Keratinocyte (primary cell): ENCODE data around the gene DKK3. TPM values are rescaled to one million over a fixed set of nuclear protein-coding genes. Genes with fewer than 3 reads are reported as not detected.

Source experiments
- DNase-seq: peaks from one replicate; pipeline ENCODE4 v3.0.0-alpha.2; 2011; ENCODE audit warnings: low read depth, missing footprints, low spot score
- FAIRE-seq: peaks from 2 replicates; lab custom pipeline; 2011; peaks lifted over from hg19 to GRCh38; lab: Jason Lieb, UNC
- H2AFZ ChIP-seq: 2 replicates; pipeline ENCODE4 v1.6.0; 2012; ENCODE audit warnings: low read length, control low read depth, inconsistent platforms; ENCODE audit not compliant: control insufficient read depth
- H3K27ac ChIP-seq: 2 replicates; pipeline ENCODE4 v1.5.1; 2011; ENCODE audit warnings: low read length; ENCODE audit not compliant: control insufficient read depth, insufficient read depth
- H3K27me3 ChIP-seq: 3 replicates; pipeline ENCODE4 v1.6.0; 2011; ENCODE audit warnings: low read length; ENCODE audit not compliant: control insufficient read depth, insufficient read depth; ENCODE audit errors: extremely low read depth
- H3K36me3 ChIP-seq, 2 experiments: 2 replicates in 1 of 2; 3 replicates in 1 of 2; pipeline ENCODE4 v1.5.1; 2011; ENCODE audit warnings: low read length in 2 of 2, mild to moderate bottlenecking in 1 of 2; ENCODE audit not compliant: control insufficient read depth in 2 of 2, insufficient read depth in 2 of 2; ENCODE audit errors: extremely low read depth in 1 of 2
- H3K4me1 ChIP-seq: 3 replicates; pipeline ENCODE4 v1.5.1; 2011; ENCODE audit warnings: low read length; ENCODE audit not compliant: control insufficient read depth, insufficient read depth; ENCODE audit errors: extremely low read depth
- H3K4me2 ChIP-seq: 3 replicates; pipeline ENCODE4 v1.6.0; 2011; ENCODE audit warnings: low read depth, low read length; ENCODE audit not compliant: control insufficient read depth, insufficient read depth; ENCODE audit errors: extremely low read depth
- H3K4me3 ChIP-seq, 3 experiments: fragments of 200-600 bp in 1 of 3; sonication (generic) in 1 of 3; 2 replicates in 2 of 3; 3 replicates in 1 of 3; pipeline ENCODE4 v1.5.1; 2011 to 2016; ENCODE audit warnings: low read length in 3 of 3, mild to moderate bottlenecking in 3 of 3, control low read depth in 2 of 3, inconsistent platforms in 1 of 3, low read depth in 1 of 3, mixed read lengths in 1 of 3, mixed run types in 1 of 3, moderate library complexity in 1 of 3; ENCODE audit not compliant: control insufficient read depth in 2 of 3, insufficient read depth in 2 of 3; ENCODE audit errors: extremely low read depth in 1 of 3
- H3K79me2 ChIP-seq: 2 replicates; pipeline ENCODE4 v1.6.0; 2012; ENCODE audit warnings: low read length; ENCODE audit not compliant: control insufficient read depth, insufficient read depth
- H3K9ac ChIP-seq: 3 replicates; pipeline ENCODE4 v1.6.0; 2011; ENCODE audit warnings: low read length; ENCODE audit not compliant: control insufficient read depth, insufficient read depth; ENCODE audit errors: extremely low read depth
- H3K9me1 ChIP-seq: 3 replicates; pipeline ENCODE4 v1.6.0; 2011; ENCODE audit warnings: low read length; ENCODE audit not compliant: control insufficient read depth, insufficient read depth; ENCODE audit errors: extremely low read depth
- H3K9me3 ChIP-seq: 2 replicates; pipeline ENCODE4 v1.5.1; 2012; ENCODE audit warnings: low read depth, low read length; ENCODE audit not compliant: control insufficient read depth
- H4K20me1 ChIP-seq: 3 replicates; pipeline ENCODE4 v1.6.0; 2011; ENCODE audit warnings: low read length; ENCODE audit not compliant: control insufficient read depth, insufficient read depth; ENCODE audit errors: extremely low read depth
- EZH2 ChIP-seq: IDR thresholded peaks from one replicate; pipeline ENCODE4 v1.6.1; 2012; ENCODE audit warnings: inconsistent platforms, mild to moderate bottlenecking, low read length, moderate library complexity
- dilution Hi-C: fragments of 300-500 bp; cut with MboI; formaldehyde crosslinking; loops from one replicate; pipeline ENCODE4 v1.7.0; 2020; ENCODE audit warnings: low sequenced_read_pairs; ENCODE audit not compliant: extremely low pct_ligation_motif_present
- polyA plus RNA-seq, 5 experiments: library from polyadenylated mRNA; depleted of rRNA in 3 of 5; stranded (reverse) in 3 of 5; stranded (forward) in 1 of 5; unstranded in 1 of 5; fragments of >200 nt; gene quantifications; 1 replicate in 1 of 5; 2 replicates in 3 of 5; 3 replicates in 1 of 5; pipeline versions ENCODE4 v1.2.1 to v1.2.3, GENCODE V29; 2011 to 2012; ENCODE audit warnings: missing spikeins in 2 of 5, low read depth in 1 of 5, low replicate concordance in 1 of 5
- TF ChIP-seq, protein P1 (sequence below), 3 experiments: IDR thresholded peaks in 1 of 3; conservative IDR thresholded peaks in 1 of 3; optimal IDR thresholded peaks in 1 of 3; 2 replicates in 2 of 3; 3 replicates in 1 of 3; pipeline versions ENCODE3 to v1.5.1; 2011; ENCODE audit warnings: low read length in 3 of 3, mild to moderate bottlenecking in 3 of 3, moderate library complexity in 2 of 3, control low read depth in 1 of 3, inconsistent platforms in 1 of 3; ENCODE audit not compliant: insufficient read depth in 2 of 3; ENCODE audit errors: extremely low read depth in 1 of 3

DKK3 gene
- polyA plus RNA-seq, 1 donor (not counting 4 experiments of a cell fraction or from before 2014, with no cell fraction given) = 712 TPM

DNA sequence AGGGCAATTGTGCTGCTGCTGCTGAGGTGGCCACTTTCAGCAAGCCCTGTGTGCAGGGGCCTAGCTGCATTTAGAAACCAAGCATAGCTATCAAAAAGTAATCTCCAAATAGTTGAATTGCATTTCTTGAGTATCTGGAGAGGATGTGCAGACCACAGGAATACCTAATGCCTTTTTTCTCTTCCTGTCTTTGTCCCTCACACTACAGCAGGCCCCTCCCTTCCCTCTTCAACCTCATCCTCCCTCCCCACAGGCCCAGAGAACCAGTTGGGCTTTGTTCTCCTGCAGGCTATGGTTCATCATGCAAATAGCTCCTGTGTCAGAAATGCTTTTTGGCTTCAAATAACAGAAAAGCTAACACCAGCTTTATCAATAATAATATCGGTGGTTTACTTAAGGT lies 47.7 kb downstream of the DKK3 start:
- no peak overlapping the region for H2AFZ ChIP-seq
- H3K9me1 ChIP-seq = no peaks in the 10 kb centered on the region
- H3K9ac ChIP-seq = no peak overlapping the region
- H3K79me2 ChIP-seq = no peaks in the 10 kb centered on the region
- no peaks in the 10 kb centered on the region for H4K20me1 ChIP-seq
- peaks cover 16% of the 10 kb centered on the region for H3K4me1 ChIP-seq
- TF ChIP-seq, protein P1, sequence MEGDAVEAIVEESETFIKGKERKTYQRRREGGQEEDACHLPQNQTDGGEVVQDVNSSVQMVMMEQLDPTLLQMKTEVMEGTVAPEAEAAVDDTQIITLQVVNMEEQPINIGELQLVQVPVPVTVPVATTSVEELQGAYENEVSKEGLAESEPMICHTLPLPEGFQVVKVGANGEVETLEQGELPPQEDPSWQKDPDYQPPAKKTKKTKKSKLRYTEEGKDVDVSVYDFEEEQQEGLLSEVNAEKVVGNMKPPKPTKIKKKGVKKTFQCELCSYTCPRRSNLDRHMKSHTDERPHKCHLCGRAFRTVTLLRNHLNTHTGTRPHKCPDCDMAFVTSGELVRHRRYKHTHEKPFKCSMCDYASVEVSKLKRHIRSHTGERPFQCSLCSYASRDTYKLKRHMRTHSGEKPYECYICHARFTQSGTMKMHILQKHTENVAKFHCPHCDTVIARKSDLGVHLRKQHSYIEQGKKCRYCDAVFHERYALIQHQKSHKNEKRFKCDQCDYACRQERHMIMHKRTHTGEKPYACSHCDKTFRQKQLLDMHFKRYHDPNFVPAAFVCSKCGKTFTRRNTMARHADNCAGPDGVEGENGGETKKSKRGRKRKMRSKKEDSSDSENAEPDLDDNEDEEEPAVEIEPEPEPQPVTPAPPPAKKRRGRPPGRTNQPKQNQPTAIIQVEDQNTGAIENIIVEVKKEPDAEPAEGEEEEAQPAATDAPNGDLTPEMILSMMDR (optimal IDR thresholded peaks at IDR 0.05 in 1 of 3, IDR thresholded peaks at IDR 0.05 in 1 of 3, conservative IDR thresholded peaks at IDR 0.05 in 1 of 3; ENCODE audit: extremely low read depth in 1 of 3, insufficient read depth in 2 of 3, low read length in 3 of 3) = no peak
- no peak for TF ChIP-seq EZH2
- FAIRE-seq = peak; percentile 44
- H3K9me3 ChIP-seq = no peaks in the 10 kb centered on the region
- dilution Hi-C loops = no loop called here
- H3K27me3 ChIP-seq = no peaks in the 10 kb centered on the region
- H3K27ac ChIP-seq = no peak overlapping the region
- no peak overlapping the region for H3K4me3 ChIP-seq
- DNase-seq = no peak
- H3K36me3 ChIP-seq = peaks cover 20 to 28% of the 10 kb centered on the region in 2 experiments
- H3K4me2 ChIP-seq = no peak overlapping the region

DNA sequence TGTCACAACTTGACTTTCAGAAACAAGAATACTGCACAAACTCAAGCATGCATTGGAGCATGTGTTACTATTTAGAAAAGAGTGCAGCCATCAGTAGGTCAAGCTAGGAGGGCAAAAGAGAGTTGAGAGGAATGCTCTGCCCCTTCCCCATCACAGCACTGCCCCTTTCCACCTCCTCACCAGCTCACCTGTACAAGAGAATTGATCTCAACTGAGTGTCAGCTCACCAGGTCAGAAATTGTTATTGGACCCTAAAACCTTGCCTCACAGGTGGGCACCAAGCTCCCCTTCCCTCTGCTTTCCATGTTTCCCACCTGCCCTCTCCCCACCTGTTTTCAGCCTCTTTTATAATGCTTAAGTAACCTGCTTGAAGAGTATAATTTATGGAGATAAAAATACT lies 48.8 kb downstream of the DKK3 start:
- Histone ChIP-seq H3K4me1 (peaks cover 16% of the 10 kb centered on the region), H3K4me2 (no peak overlapping the region), H3K27me3 (no peaks in the 10 kb centered on the region), H3K4me3 (no peak overlapping the region), H3K9ac (no peak overlapping the region), H4K20me1 (no peaks in the 10 kb centered on the region), H3K36me3 (peaks cover 17 to 22% of the 10 kb centered on the region in 2 experiments), H3K9me1 (no peaks in the 10 kb centered on the region), H3K79me2 (no peaks in the 10 kb centered on the region), H3K9me3 (no peaks in the 10 kb centered on the region), H3K27ac (no peak overlapping the region), H2AFZ (no peak overlapping the region)
- dilution Hi-C loops = no loop called here
- DNase-seq (no peak), FAIRE-seq (no peak)
- TF ChIP-seq, protein P1 (optimal IDR thresholded peaks at IDR 0.05 in 1 of 3, IDR thresholded peaks at IDR 0.05 in 1 of 3, conservative IDR thresholded peaks at IDR 0.05 in 1 of 3; ENCODE audit: extremely low read depth in 1 of 3, insufficient read depth in 2 of 3, low read length in 3 of 3) = no peak
- no peak for TF ChIP-seq EZH2
